ENCODE measurements around the gene AKAP7. TPM values are rescaled to one million over a fixed set of nuclear protein-coding genes. Genes with fewer than 3 reads are reported as not detected.

AKAP7 gene
- total RNA-seq, 1 experiment from 2014 or later: 3.1 TPM

DNA sequence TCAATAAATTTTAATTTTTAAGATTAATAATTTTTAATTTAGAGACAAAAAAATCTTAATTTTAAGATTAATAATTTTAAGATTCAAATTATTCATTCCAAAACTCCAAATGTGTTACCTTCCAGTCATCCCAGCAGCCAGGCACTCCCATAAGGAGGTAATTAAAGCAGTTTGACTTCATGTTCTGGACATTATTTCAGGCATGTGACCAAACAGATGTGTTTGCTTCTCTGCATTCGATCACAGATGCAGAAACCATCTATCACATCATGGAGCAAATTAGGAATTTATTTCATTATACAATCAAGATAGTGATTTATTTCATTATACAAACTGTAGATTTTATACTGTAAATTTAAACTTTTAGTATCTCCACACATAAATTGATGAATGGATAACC is 150.3 kb downstream of the AKAP7 start:
- intact Hi-C loops (cut with micrococcal nuclease): no loop called here
- H3K36me3 ChIP-seq (ENCODE audit: control insufficient read depth in 1 of 2, insufficient read depth in 2 of 2, low read length in 2 of 2): no peaks in the 10 kb centered on the region
- H3K9me3 ChIP-seq (ENCODE audit: control insufficient read depth in 1 of 2, insufficient read depth in 1 of 2, low read depth in 1 of 2, low read length in 2 of 2): no peaks in the 10 kb centered on the region
- no peak for DNase-seq (ENCODE audit: low read depth, low spot score)
- RAD21 ChIA-PET (ENCODE audit: low non-redundant PET in 1 of 2, low total read pairs in 2 of 2, uncharacterized antibody in 2 of 2, unreplicated experiment in 2 of 2): no interaction called here
- POLR2A ChIA-PET: no interaction called here
- no peaks in the 10 kb centered on the region for H3K4me1 ChIP-seq (ENCODE audit: control insufficient read depth in 1 of 2, insufficient read depth in 2 of 2, low read length in 2 of 2)
- H3K9ac ChIP-seq (ENCODE audit: low read length): no peak overlapping the region
- no peak overlapping the region for H3K27ac ChIP-seq (ENCODE audit: low read depth, low read length)
- CTCF ChIA-PET: no interaction called here
- TF ChIP-seq POLR2A (IDR thresholded peaks at IDR 0.05; ENCODE audit: borderline replicate concordance, extremely low read depth, insufficient read depth, insufficient read length) (no peak), SRF (IDR thresholded peaks at IDR 0.05; ENCODE audit: low read depth) (no peak), FOSL1 (IDR thresholded peaks at IDR 0.05; ENCODE audit: low read depth) (no peak)
- TF ChIP-seq, protein P1, sequence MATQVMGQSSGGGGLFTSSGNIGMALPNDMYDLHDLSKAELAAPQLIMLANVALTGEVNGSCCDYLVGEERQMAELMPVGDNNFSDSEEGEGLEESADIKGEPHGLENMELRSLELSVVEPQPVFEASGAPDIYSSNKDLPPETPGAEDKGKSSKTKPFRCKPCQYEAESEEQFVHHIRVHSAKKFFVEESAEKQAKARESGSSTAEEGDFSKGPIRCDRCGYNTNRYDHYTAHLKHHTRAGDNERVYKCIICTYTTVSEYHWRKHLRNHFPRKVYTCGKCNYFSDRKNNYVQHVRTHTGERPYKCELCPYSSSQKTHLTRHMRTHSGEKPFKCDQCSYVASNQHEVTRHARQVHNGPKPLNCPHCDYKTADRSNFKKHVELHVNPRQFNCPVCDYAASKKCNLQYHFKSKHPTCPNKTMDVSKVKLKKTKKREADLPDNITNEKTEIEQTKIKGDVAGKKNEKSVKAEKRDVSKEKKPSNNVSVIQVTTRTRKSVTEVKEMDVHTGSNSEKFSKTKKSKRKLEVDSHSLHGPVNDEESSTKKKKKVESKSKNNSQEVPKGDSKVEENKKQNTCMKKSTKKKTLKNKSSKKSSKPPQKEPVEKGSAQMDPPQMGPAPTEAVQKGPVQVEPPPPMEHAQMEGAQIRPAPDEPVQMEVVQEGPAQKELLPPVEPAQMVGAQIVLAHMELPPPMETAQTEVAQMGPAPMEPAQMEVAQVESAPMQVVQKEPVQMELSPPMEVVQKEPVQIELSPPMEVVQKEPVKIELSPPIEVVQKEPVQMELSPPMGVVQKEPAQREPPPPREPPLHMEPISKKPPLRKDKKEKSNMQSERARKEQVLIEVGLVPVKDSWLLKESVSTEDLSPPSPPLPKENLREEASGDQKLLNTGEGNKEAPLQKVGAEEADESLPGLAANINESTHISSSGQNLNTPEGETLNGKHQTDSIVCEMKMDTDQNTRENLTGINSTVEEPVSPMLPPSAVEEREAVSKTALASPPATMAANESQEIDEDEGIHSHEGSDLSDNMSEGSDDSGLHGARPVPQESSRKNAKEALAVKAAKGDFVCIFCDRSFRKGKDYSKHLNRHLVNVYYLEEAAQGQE (IDR thresholded peaks at IDR 0.05; ENCODE audit: low read depth): no peak
- H3K4me3 ChIP-seq (replicated peaks in 1 of 2; ENCODE audit: low read depth in 1 of 2, low read length in 2 of 2): no peak overlapping the region
- no peaks in the 10 kb centered on the region for H3K9me2 ChIP-seq (ENCODE audit: insufficient read depth)
- ATAC-seq: no peak
- no peak overlapping the region for H3K4me2 ChIP-seq (ENCODE audit: low read length)
- no peak overlapping the region for H2AFZ ChIP-seq (ENCODE audit: low read depth, low read length, poor library complexity, severe bottlenecking)
- H4K20me1 ChIP-seq (ENCODE audit: insufficient read depth): no peaks in the 10 kb centered on the region
- no TSS peak for BruUV-seq (replicated peaks)
- no peaks in the 10 kb centered on the region for H3K79me2 ChIP-seq (ENCODE audit: insufficient read depth, low read length)
- H3K27me3 ChIP-seq (ENCODE audit: insufficient read depth, low read length): no peaks in the 10 kb centered on the region

DNA sequence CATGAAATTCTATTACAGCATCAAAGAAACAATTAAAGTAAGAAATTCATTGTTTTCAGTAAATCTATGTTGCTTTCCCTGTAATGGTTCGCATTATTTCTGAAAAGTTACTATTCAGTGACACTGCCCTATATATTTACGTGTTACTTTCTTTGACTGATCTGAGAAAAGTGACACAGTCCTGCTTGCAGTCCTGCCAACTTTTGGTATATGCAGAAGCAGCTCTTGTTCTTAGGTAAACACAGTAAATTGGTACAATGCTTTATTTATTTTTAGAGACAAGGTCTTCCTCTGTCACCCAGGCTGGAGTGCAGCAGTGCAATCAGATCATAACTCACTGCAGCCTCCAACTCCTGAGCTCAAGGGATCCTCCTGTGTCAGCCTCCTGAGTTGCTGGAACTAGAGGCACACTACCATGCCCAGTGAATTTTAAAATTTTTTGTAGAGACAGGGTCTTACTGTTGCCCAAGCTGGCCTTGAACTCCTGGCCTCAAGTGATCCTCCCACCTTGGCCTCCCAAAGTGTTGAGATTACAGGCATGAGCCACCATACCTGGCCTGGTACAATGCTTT is 151.3 kb downstream of the AKAP7 start:
- H3K79me2 ChIP-seq (ENCODE audit: insufficient read depth, low read length): no peaks in the 10 kb centered on the region
- H4K20me1 ChIP-seq (ENCODE audit: insufficient read depth): no peaks in the 10 kb centered on the region
- intact Hi-C loops (cut with micrococcal nuclease): no loop called here
- no peaks in the 10 kb centered on the region for H3K9me3 ChIP-seq (ENCODE audit: control insufficient read depth in 1 of 2, insufficient read depth in 1 of 2, low read depth in 1 of 2, low read length in 2 of 2)
- CTCF ChIA-PET: no interaction called here
- H2AFZ ChIP-seq (ENCODE audit: low read depth, low read length, poor library complexity, severe bottlenecking): no peak overlapping the region
- no peak for DNase-seq (ENCODE audit: low read depth, low spot score)
- no peaks in the 10 kb centered on the region for H3K36me3 ChIP-seq (ENCODE audit: control insufficient read depth in 1 of 2, insufficient read depth in 2 of 2, low read length in 2 of 2)
- no peak overlapping the region for H3K27ac ChIP-seq (ENCODE audit: low read depth, low read length)
- no peaks in the 10 kb centered on the region for H3K9me2 ChIP-seq (ENCODE audit: insufficient read depth)
- H3K4me1 ChIP-seq (ENCODE audit: control insufficient read depth in 1 of 2, insufficient read depth in 2 of 2, low read length in 2 of 2): no peaks in the 10 kb centered on the region
- no peak overlapping the region for H3K4me2 ChIP-seq (ENCODE audit: low read length)
- no peak overlapping the region for H3K4me3 ChIP-seq (replicated peaks in 1 of 2; ENCODE audit: low read depth in 1 of 2, low read length in 2 of 2)
- POLR2A ChIA-PET: no interaction called here
- no peak for ATAC-seq
- BruUV-seq (replicated peaks): no TSS peak
- RAD21 ChIA-PET (ENCODE audit: low non-redundant PET in 1 of 2, low total read pairs in 2 of 2, uncharacterized antibody in 2 of 2, unreplicated experiment in 2 of 2): no interaction called here
- H3K9ac ChIP-seq (ENCODE audit: low read length): no peak overlapping the region
- no peaks in the 10 kb centered on the region for H3K27me3 ChIP-seq (ENCODE audit: insufficient read depth, low read length)
- no peak for TF ChIP-seq RAD21 (IDR thresholded peaks at IDR 0.05; ENCODE audit: low read depth)
- TF ChIP-seq CTCF (IDR thresholded peaks at IDR 0.05 in 2 of 3, conservative IDR thresholded peaks at IDR 0.05 in 1 of 3; ENCODE audit: borderline replicate concordance in 1 of 3, insufficient read depth in 1 of 3, low read depth in 2 of 3, low read length in 2 of 3): no peak
- no peak for TF ChIP-seq ZNF274 (IDR thresholded peaks at IDR 0.05; ENCODE audit: low read depth, low read length)
- TF ChIP-seq JUND (IDR thresholded peaks at IDR 0.05): no peak
- TF ChIP-seq SRF (IDR thresholded peaks at IDR 0.05; ENCODE audit: low read depth): no peak
- TF ChIP-seq YY1 (IDR thresholded peaks at IDR 0.05; ENCODE audit: extremely low read depth, insufficient replicate concordance, low read depth, low read length): no peak
- no peak for TF ChIP-seq CBX3 (IDR thresholded peaks at IDR 0.05; ENCODE audit: low read depth)
- TF ChIP-seq ZBTB33 (IDR thresholded peaks at IDR 0.05; ENCODE audit: extremely low read depth, insufficient replicate concordance, low read length): no peak
- no peak for TF ChIP-seq POLR2A (IDR thresholded peaks at IDR 0.05; ENCODE audit: borderline replicate concordance, extremely low read depth, insufficient read depth, insufficient read length)
- no peak for TF ChIP-seq FOSL1 (IDR thresholded peaks at IDR 0.05; ENCODE audit: low read depth)
- no peak for TF ChIP-seq TCF7L2 (IDR thresholded peaks at IDR 0.05; ENCODE audit: borderline replicate concordance, extremely low read depth, insufficient read depth, insufficient read length)
